Aorta (tissue), 5 donors: ENCODE measurements around the gene SPATS2L. TPM values are rescaled to one million over a fixed set of nuclear protein-coding genes. Genes with fewer than 3 reads are reported as not detected.

Source experiments
- ATAC-seq: fragments of 200-7000 bp; cut with Tn5 transposase; one replicate; pipeline ENCODE4 v1.9.1; 2022; ENCODE audit warnings: moderate library complexity; ENCODE audit not compliant: low FRiP score
- DNase-seq, 2 donors: peaks; one replicate each; pipeline ENCODE4 v3.0.0-alpha.2; 2020
- H3K27ac ChIP-seq, 2 donors: one replicate each; pipeline ENCODE4 v1.5.1; 2013; ENCODE audit warnings: low read length in 2 of 2, mild to moderate bottlenecking in 2 of 2, moderate library complexity in 2 of 2, control low read depth in 1 of 2, inconsistent platforms in 1 of 2, low read depth in 1 of 2
- H3K27me3 ChIP-seq, 2 donors: one replicate each; pipeline ENCODE4 v1.6.1; 2013; ENCODE audit warnings: control low read depth in 1 of 2, low read length in 1 of 2, mild to moderate bottlenecking in 1 of 2, moderate library complexity in 1 of 2; ENCODE audit not compliant: insufficient read depth in 2 of 2, control insufficient read depth in 1 of 2
- H3K36me3 ChIP-seq, 2 donors: one replicate each; pipeline ENCODE4 v1.6.1; 2013; ENCODE audit warnings: control low read depth in 1 of 2, low read length in 1 of 2, mild to moderate bottlenecking in 1 of 2; ENCODE audit not compliant: insufficient read depth in 2 of 2, control insufficient read depth in 1 of 2
- H3K4me1 ChIP-seq, 2 donors: one replicate each; pipeline ENCODE4 v1.6.1; 2013; ENCODE audit warnings: low read length in 2 of 2, control low read depth in 1 of 2, mild to moderate bottlenecking in 1 of 2, moderate library complexity in 1 of 2; ENCODE audit not compliant: insufficient read depth in 2 of 2, control insufficient read depth in 1 of 2
- H3K4me3 ChIP-seq, 2 donors: one replicate each; pipeline ENCODE4 v1.5.1; 2013; ENCODE audit warnings: low read length in 2 of 2, control low read depth in 1 of 2, mild to moderate bottlenecking in 1 of 2
- H3K9me3 ChIP-seq: one replicate; pipeline ENCODE4 v1.6.1; 2013; ENCODE audit warnings: mild to moderate bottlenecking, low read length; ENCODE audit not compliant: control insufficient read depth
- WGBS, 2 donors: extraction: QIAGEN DNeasy Blood & Tissue Kit; methylation state at CpG; one replicate each; pipeline ENCODE4 v1.1.7; 2013; 5-methylcytosine and 5-hydroxymethylcytosine counted together
- intact Hi-C, 2 donors: fragments of 100-400 bp; cut with DNase I; formaldehyde crosslinking; loops; one replicate each; pipeline versions ENCODE4 v1.14.2 to v1.15.0; 2022
- polyA plus RNA-seq, 2 donors: library from polyadenylated mRNA; stranded (reverse); fragments of 200-250 nt; gene quantifications; one replicate each; pipeline ENCODE4 v1.2.3, GENCODE V29; 2013
- total RNA-seq, 2 donors: library from RNA; stranded (reverse); fragmentation: NEBNext Ultra II Directional; extraction: Animal tissue kit (Norgen Biotek cat#: 25700); gene quantifications; one replicate each; pipeline ENCODE4 v1.2.1, GENCODE V29; 2021
- donor health status: healthy with polysubstance abuse.
- donor health status: Bipolar disorder and iron deficiency.
- donor health status: DM: no; HTN: no; CAD: no.
- donor health status: DM: no; HTN: no; CAD: no.
- donor health status: DM: yes; HTN: yes; CAD: no.

Gene SPATS2L
- total and polyA plus RNA-seq, 4 donors: 45.0 to 82.0 (median 63.7) TPM

DNA sequence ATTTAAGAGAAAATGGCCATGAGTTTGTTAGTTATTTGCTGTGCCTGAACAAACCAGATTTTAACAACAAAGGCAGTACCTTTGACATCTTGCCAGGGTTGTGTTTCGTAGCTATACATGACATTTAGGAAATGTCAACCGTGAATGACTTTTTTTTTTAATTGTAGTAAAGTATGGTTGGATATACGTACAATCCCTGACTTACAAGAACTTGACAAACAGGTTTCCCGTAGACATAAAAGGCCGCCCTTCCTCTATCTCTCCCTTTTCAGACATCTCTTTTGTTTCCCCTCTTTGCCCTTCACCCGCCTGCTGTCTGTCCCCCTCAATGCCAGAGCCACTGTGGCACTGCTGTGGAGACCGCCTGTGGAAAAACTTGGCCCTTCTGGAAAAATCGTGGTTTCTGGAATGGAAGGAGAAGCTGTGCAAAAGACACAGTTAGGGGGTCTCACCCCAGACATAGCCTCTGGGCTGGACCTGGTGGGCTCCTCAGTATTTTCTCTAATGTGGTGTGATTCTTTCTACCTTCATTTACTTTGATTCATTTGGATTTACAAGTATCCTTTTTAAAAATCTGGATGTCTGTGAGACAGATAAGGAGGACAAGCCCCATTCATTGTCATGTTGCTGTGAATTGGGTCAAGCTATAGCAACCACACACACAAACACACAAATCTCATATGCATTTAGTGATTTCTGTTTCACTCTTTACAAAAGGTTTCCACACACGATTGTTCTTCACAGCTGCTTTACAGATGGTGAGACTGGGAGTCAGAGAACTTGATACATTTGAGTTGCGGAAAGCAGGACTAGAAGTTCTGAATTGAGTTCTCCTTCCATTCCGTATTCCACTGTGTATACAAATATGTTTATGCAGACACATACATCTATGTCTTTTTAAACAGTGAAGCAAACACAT lies 48.6 kb downstream of the SPATS2L start:
- Histone ChIP-seq H3K4me1 (peaks cover 6 to 16% of the 10 kb centered on the region in 2 donors), H3K27ac (no peak overlapping the region), H3K4me3 (no peak overlapping the region), H3K36me3 (no peaks in the 10 kb centered on the region), H3K27me3 (no peaks in the 10 kb centered on the region), H3K9me3 (no peaks in the 10 kb centered on the region)
- WGBS, 2 donors: 90 to 91% methylated on average over 11 of the region's 11 CpGs
- intact Hi-C loops: loop anchor here in 1 of 2 donors (10.0 kb wide), 1 partner anchor 50 kb away; no protein-coding TSS in a partner anchor
- no peak for DNase-seq
- ATAC-seq: no peak

DNA sequence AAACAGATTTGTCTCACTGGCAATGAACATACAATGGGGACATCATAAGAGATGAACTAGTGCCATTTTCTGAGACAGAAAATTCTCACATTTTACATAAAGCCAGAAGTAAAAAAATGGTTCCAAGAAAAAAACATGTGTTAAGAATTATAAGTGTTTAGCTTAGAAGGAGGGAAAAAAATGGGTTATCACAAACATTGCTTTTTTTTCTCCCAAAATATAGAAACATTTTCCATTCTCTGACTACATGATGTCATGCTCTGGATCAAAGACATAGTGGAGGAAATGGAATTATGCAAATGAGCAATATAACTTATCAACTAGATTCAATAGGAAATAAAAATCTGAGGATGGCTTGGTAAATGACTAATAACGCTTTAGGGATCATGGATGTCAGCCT lies 49.8 kb downstream of the SPATS2L start:
- H3K9me3 ChIP-seq: no peaks in the 10 kb centered on the region
- H3K4me3 ChIP-seq: no peak overlapping the region
- DNase-seq (no peak), ATAC-seq (no peak)
- peaks cover 6 to 19% of the 10 kb centered on the region in 2 donors for H3K4me1 ChIP-seq
- H3K27me3 ChIP-seq: no peaks in the 10 kb centered on the region
- no peaks in the 10 kb centered on the region for H3K36me3 ChIP-seq
- 79 to 83% methylated on average over 1 of the region's 1 CpG for WGBS, 2 donors
- intact Hi-C loops: loop anchor here in 1 of 2 donors (10.0 kb wide), 1 partner anchor 48 kb away; no protein-coding TSS in a partner anchor
- H3K27ac ChIP-seq: peak overlapping the region in 1 of 2 donors; percentile 32

DNA sequence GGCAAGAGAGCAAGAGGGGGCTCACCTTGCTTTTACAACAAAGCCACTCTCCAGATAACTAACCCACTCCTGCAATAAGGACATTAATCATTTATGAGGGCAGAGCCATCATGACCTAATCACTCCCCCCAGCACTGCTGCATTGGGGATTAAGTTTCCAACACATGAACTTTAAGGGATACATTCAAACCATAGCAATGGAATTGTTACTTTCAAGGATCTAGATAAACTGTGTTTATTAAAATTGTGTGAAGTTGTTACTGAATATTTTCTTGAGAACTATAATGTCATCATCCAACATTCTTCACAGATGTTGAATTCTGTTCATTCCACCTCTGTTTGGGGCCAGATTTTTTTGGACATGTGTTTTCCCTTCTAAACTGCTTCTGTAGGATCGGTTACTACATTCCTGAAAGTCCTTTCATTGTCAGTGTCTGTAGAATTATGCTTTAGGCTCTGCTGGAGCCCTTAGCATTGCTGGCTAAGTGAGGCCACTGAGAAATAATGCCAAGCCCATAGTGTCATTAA lies 50.4 kb downstream of the SPATS2L start:
- 5 to 13% methylated on average over 1 of the region's 1 CpG for WGBS, 2 donors
- DNase-seq: no peak
- H3K36me3 ChIP-seq: no peaks in the 10 kb centered on the region
- no peak for ATAC-seq
- no peaks in the 10 kb centered on the region for H3K9me3 ChIP-seq
- intact Hi-C loops: loop anchor here in 1 of 2 donors (10.0 kb wide), 1 partner anchor 48 kb away; no protein-coding TSS in a partner anchor
- peak overlapping the region in 1 of 2 donors; percentile 82 for H3K27ac ChIP-seq
- H3K4me1 ChIP-seq: peaks cover 6 to 19% of the 10 kb centered on the region in 2 donors
- H3K4me3 ChIP-seq: no peak overlapping the region
- H3K27me3 ChIP-seq: no peaks in the 10 kb centered on the region

DNA sequence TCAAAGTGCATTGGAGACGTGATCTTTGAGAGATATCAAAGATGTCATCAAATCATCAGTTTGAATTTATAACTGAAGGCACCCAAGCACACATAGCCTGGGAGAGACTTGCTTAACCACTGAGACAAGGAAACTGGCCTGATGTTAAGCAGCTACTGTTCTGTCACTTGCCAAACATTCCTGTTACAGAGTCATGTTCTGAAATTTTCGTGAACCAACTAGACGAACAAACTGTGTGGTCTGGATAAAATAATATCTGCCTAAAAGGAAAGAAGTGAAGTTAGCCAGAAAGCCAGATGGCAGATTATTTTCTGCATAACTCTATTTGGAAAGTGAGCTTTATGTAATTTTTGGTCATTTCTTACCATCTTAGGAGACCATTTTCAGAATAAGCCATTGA lies 51.4 kb downstream of the SPATS2L start:
- no peak overlapping the region for H3K27ac ChIP-seq
- DNase-seq (no peak), ATAC-seq (no peak)
- intact Hi-C loops: loop anchor here in 1 of 2 donors (10.0 kb wide), 1 partner anchor 47 kb away; no protein-coding TSS in a partner anchor
- no peaks in the 10 kb centered on the region for H3K27me3 ChIP-seq
- H3K4me1 ChIP-seq: peaks cover 8 to 15% of the 10 kb centered on the region in 2 donors
- 19 to 21% methylated on average over 3 of the region's 3 CpGs for WGBS, 2 donors
- no peaks in the 10 kb centered on the region for H3K36me3 ChIP-seq
- H3K4me3 ChIP-seq: no peak overlapping the region
- H3K9me3 ChIP-seq: no peaks in the 10 kb centered on the region

DNA sequence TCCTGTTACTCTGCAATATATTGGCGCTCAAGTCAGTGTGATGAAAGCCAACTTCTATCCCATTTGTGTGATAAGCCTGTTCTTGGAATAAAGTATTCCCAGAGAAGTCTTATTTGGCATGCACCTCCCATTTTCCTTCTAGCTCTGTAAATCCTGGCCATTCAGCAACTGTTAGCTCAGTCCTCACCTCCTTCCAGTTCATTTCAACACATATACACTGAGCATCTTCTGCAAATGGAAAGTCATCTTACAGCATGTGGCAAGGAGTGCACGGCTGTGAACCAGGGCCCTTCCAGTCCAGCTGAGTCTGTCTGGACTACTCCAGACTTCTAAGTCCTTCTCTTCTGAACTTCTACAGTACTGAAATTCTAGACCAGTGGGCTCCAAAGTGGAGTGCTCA lies 53.1 kb downstream of the SPATS2L start:
- ATAC-seq: peak; percentile 59
- no peak for DNase-seq
- Histone ChIP-seq H3K27ac (no peak overlapping the region), H3K9me3 (no peaks in the 10 kb centered on the region), H3K4me1 (peaks cover 6 to 10% of the 10 kb centered on the region in 2 donors), H3K4me3 (no peak overlapping the region), H3K36me3 (no peaks in the 10 kb centered on the region), H3K27me3 (no peaks in the 10 kb centered on the region)
- WGBS, 2 donors: 71 to 80% methylated on average over 2 of the region's 2 CpGs
- intact Hi-C loops: loop anchor here in 1 of 2 donors (10.0 kb wide), 1 partner anchor 45 kb away; no protein-coding TSS in a partner anchor

DNA sequence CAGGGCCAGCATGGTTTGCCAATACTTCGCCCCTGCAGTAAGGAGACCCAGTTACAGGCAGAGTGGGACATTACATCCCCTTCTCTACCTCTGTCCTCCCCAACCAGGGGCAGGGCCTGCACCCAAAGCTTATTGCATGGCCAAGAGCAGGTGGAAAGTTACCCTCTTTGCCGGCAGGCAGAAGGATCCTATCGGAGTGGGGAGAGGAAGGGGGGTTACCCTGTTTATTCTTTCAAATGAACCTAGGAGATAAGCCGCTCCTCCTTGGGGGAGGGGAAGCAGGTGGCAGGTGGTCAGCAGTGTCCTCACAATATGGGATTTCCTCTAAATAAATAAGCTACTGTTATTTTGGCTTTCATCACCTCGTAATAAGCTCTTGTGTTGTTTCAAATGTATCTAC lies 53.9 kb downstream of the SPATS2L start:
- ATAC-seq (no peak), DNase-seq (no peak)
- H3K27ac ChIP-seq: no peak overlapping the region
- H3K36me3 ChIP-seq: no peaks in the 10 kb centered on the region
- H3K4me1 ChIP-seq: peaks cover 6 to 10% of the 10 kb centered on the region in 2 donors
- H3K27me3 ChIP-seq: no peaks in the 10 kb centered on the region
- no peaks in the 10 kb centered on the region for H3K9me3 ChIP-seq
- intact Hi-C loops: no loop called here
- WGBS, 2 donors: 81 to 93% methylated on average over 5 of the region's 5 CpGs
- no peak overlapping the region for H3K4me3 ChIP-seq

DNA sequence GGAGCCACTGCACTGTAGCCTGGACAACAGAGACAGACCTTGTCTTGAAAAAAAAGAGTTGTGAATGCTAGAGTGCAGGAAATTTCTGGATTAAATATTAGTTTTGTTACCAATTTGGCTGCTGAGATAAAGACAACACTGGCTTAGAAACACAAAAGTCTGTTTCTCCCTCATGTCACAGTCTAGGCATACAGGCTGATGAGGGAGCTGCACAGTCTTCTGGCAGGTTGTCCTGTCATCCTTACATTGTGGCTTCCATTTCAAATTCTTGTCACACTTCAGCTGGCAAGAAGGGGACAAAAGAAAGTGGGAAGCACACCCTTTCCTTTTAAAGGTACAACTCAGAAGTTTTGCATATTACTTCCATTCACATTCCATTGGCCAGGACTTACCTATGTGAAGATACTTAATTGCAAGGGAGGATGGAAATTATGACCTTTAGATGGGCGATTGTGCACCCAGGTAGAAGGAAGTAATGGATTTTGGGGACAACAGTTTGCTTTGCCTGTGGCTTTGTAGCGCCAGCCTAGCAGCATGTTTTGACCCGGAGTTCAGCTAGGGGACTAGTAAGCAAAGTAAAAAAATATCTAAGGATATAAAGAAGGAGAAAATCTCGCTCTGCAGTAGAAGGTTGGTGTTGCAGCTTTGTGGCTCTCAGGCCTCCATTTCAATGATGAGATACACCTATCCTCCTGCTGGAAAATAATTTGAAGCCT lies 55.9 kb downstream of the SPATS2L start:
- Histone ChIP-seq H3K27ac (no peak overlapping the region), H3K4me3 (no peak overlapping the region), H3K27me3 (no peaks in the 10 kb centered on the region), H3K4me1 (peaks cover 3 to 10% of the 10 kb centered on the region in 2 donors), H3K36me3 (no peaks in the 10 kb centered on the region), H3K9me3 (no peaks in the 10 kb centered on the region)
- WGBS, 2 donors: 96 to 97% methylated on average over 4 of the region's 4 CpGs
- intact Hi-C loops: no loop called here
- DNase-seq (no peak), ATAC-seq (no peak)

DNA sequence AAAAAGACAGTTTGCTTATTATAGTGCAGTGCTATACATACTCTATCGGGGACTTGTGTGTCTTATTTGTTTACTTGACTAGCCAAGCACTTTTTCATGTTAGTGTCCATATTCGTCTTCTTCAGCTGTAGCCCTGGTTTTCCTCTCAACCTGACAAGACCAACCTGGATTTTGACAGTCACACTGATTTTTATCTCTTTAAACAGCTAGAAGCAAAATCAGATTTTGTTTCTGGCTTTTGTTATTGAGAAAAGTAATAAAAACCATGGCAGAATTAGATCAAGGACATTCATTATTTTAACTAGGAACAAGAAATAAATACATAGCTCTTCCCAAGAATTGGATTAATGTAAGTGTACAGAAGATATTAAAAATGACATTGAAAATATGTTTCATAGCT lies 56.8 kb downstream of the SPATS2L start:
- Histone ChIP-seq H3K4me1 (peaks cover 3% of the 10 kb centered on the region in 2 donors), H3K4me3 (no peak overlapping the region), H3K9me3 (no peaks in the 10 kb centered on the region), H3K36me3 (no peaks in the 10 kb centered on the region), H3K27ac (no peak overlapping the region), H3K27me3 (no peaks in the 10 kb centered on the region)
- DNase-seq (no peak), ATAC-seq (no peak)
- WGBS, 2 donors: 89 to 92% methylated on average over 2 of the region's 2 CpGs
- intact Hi-C loops: no loop called here
